NCI-H2029 (cell line): ENCODE results near the gene GCNA.
A peak's percentile ranks its signal among the peaks of the same experiment; 100 is the strongest.

Source experiments
- DNase-seq: peaks from one replicate; lab custom pipeline; 2025; lab: John Stamatoyannopoulos, UW

The GCNA gene, protein sequence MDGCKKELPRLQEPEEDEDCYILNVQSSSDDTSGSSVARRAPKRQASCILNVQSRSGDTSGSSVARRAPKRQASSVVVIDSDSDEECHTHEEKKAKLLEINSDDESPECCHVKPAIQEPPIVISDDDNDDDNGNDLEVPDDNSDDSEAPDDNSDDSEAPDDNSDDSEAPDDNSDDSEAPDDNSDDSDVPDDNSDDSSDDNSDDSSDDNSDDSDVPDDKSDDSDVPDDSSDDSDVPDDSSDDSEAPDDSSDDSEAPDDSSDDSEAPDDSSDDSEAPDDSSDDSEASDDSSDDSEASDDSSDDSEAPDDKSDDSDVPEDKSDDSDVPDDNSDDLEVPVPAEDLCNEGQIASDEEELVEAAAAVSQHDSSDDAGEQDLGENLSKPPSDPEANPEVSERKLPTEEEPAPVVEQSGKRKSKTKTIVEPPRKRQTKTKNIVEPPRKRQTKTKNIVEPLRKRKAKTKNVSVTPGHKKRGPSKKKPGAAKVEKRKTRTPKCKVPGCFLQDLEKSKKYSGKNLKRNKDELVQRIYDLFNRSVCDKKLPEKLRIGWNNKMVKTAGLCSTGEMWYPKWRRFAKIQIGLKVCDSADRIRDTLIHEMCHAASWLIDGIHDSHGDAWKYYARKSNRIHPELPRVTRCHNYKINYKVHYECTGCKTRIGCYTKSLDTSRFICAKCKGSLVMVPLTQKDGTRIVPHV

GRCh38 chrX:71578253-71579135 is at the start of gene GCNA:
TSS of gene GCNA (plus strand) at chrX:71578437. CDS start at chrX:71580822, 2,385 bp downstream.
- DNase-seq = no peak

DNA sequence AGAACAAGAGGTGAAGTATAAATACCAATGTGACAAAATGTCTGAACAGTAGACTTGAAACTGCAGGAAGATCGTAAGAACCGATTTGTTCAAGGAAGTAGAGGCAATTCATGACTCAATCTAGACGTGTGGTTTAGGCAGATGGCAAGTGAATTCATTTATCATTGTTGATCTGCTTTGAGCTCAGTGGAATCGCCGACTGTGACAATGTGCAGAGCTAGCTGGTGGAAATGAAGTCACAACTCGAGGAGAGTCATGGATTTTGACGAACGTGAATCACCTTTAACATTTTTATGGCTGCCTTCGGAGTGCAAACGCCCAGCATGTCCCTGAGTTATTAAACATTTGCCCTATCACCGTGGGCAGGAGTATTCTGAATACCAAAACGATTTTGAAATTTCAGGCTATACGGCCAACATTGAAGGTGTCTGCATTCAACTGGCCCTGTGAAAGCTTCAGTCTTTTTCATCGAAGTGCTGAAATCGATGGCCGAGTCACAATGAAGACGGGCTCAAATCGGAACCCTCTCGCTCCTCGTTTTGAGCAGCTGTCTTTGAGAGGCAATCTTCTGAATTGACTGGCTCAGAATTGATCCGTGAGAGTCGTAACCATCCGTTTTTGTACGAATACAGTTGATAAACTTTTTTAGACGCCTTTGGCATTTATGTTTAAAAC is 46.0 kb upstream of the GCNA start:
- no peak for DNase-seq

- DNase-seq = peak; percentile 84
These were observed 45.3 kb upstream of the GCNA start, which contains the start of gene OGT for GRCh38 chrX:71532753-71533425. TSS of gene OGT (plus strand) at chrX:71533104. CDS start at chrX:71533300, 196 bp downstream.

DNA sequence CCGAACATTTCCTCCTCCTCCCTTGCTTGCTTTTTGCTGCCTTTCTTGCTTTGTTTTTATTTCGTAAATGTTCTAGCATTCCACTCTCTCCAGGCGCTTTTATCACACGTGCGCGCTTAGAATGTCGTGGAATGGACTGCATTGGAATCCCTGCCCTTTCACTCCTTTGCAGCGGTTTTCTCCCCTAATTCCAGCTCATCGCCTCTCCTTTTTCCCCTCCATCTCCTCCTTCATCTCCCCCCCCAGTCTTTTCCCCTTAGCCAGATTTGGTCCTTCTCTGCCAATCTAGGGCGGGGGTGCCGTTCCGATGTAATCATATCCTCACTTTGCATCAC is 44.8 kb upstream of the GCNA start:
- no peak for DNase-seq

GRCh38 chrX:71533851-71534561 is 44.2 kb upstream of the GCNA start:
- DNase-seq = no peak

- no peak for DNase-seq
These were observed 43.3 kb upstream of the GCNA start for GRCh38 chrX:71534773-71535544.

GRCh38 chrX:71536285-71536684 is 42.0 kb upstream of the GCNA start:
- no peak for DNase-seq

DNA sequence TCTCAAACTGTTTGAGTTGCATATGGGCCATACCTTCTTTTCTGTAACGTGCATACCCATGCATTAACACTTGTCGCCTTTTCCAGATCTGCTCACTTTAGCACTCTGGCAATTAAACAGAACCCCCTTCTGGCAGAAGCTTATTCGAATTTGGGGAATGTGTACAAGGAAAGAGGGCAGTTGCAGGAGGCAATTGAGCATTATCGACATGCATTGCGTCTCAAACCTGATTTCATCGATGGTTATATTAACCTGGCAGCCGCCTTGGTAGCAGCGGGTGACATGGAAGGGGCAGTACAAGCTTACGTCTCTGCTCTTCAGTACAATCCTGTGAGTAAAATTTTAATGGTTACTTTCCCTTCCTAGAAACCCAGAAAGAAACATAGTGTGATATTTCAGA is 40.5 kb upstream of the GCNA start:
- no peak for DNase-seq

GRCh38 chrX:71540801-71541200 is 37.4 kb upstream of the GCNA start:
- no peak for DNase-seq

GRCh38 chrX:71541210-71542022 is 36.8 kb upstream of the GCNA start:
- no peak for DNase-seq

GRCh38 chrX:71542411-71542810 is 35.8 kb upstream of the GCNA start:
- no peak for DNase-seq

DNA sequence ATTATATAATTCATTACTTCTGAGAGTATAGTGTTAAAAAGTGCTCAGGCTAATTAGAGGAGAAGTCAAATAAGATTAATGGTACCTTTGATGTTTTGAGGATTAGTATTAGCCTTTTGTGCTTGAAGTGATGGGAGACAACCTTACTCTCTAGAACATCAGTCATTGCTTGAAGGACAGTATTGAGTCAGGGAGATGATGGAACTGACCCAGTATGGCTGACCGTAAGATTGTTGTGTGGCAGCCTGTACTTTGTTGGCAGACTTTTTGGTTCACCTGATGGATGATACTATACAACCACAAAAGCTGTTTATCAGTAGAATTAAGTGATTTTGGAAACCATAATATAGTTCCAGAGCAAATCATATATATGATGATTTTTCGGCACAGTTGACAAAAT is 35.4 kb upstream of the GCNA start:
- no peak for DNase-seq

GRCh38 chrX:71543316-71543715 is 34.9 kb upstream of the GCNA start:
- DNase-seq = no peak

DNA sequence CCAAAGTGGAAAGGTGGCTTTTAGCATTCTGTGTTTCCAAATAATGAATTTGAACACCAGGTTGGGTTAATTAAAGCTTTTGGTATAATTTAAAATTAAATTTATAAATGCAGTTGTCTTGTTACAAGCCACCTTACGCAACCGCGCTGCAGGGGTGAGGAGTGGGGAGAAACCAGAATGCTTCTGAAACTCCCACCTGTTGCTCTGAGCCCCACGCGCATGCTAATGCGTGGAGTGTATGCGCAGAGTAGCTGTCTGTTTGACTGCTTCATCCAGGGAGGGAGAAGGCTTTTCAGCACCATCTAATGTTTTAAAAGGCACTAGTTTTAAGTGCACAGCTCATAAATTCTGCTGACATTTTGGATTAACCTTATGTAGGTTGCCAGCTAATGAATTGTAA is 32.9 kb upstream of the GCNA start:
- DNase-seq = no peak

GRCh38 chrX:71546879-71547278 is 31.4 kb upstream of the GCNA start:
- DNase-seq = no peak

- DNase-seq = no peak
These were observed 30.9 kb upstream of the GCNA start for GRCh38 chrX:71547339-71547738.

DNA sequence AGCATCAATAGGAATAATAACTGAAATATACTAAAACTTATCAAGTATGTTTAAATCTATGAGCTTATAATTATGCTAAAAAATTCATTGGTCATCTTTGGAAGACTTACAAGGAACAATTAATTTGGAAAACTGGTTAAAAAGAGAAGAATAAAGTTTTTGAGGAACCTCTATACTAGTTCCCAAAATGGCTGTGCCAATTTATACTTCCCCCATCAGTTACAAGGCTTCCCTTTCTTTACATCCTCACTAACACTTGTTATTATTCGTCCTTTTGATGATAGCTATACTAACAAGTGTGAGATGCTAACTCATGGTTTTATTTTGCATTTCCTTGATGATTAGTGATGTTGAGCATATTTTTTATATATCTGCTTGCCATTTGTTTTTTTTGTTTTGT is 28.3 kb upstream of the GCNA start:
- no peak for DNase-seq

- no peak for DNase-seq
These were observed 27.7 kb upstream of the GCNA start for GRCh38 chrX:71550578-71550977.

GRCh38 chrX:71556036-71556435 is 22.2 kb upstream of the GCNA start:
- DNase-seq = no peak
